ENCODE data around the gene KRT27.
"Not testable (repeated sequence)": the region's sequence is repeated elsewhere in the genome, so short reads cannot be mapped to it uniquely, and the experiment has no call there.

The KRT27 gene

DNA sequence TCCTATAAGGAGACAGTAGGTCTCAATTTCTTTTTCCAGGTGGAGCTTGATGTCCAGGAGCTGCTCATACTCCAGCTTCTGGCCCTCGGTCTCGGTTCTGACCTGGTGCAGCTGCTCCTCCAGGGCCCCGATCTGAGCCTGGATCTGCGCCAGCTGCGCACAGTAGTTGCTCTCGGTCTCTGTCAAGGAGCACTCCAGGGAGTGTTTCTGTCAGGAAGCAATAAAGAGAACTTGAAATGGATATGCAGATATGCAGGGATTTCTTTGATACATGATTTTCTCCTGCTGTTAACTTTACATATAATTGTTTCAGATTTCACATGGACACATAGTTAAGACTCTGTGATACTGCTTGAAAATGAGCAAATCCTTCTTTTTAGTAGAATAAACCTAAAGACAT, 32.0 kb downstream of the KRT27 start:
- no peak for FAIRE-seq

GRCh38 chr17:40748666-40749065, 33.7 kb downstream of the KRT27 start:
- FAIRE-seq: not testable (repeated sequence)

GRCh38 chr17:40738553-40738952, 43.8 kb downstream of the KRT27 start:
- no peak for FAIRE-seq

DNA sequence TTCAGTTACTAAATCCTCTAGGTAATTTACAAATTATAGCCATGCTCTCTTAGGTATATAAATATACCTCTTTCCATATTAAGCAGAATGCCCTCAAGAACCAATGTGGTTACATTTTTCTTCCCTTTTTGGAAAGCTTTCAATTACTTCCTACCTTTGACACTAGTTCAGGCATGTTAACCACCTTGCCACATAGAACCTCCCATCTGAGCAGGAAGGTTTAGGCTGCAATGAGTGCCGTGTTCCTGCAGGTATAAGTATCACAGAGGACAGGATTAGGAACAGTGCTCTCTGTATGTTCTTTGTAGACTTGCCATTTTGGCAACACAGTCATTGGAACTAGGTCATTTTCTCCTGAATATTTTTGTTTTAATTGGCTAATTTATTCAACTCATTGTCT, 47.3 kb downstream of the KRT27 start:
- FAIRE-seq: no peak

DNA sequence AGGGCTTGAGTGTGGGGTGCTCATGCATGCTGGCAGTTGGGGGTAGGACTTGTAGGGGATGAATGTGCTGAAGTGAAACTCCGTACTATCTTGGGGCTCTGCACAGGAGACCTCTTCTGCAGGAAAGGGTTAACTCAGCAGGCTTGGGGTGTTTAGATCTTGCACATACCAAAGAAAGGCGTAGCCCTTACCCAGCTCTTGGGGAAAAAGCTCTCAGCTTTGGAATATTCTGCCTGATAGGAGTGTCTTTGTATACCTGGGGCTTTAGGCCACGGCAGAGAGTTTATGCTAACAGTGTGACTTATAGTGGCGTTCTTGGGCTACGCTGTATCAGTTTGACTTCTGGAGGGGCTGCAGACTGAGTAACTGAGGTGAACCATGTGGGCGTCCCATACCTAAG, 48.3 kb downstream of the KRT27 start:
- no peak for FAIRE-seq

DNA sequence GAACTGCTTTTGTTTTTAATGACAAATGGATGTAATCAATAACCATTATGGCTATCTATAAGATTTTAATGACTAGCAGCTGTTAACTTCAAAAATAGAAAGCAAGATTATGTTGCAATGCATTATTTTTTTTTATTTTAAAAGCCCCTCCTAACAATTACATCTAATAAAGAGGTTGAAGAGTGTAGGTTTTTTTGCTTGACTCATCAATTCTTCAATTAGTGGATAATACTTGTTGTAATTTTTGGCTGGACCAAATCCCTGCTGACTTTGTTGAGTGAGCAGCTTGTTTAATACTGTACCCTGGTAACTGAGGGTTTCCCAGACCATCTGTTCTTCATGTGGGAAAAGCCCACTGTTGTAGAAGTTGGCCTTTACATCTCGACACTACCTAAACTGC, 51.4 kb downstream of the KRT27 start:
- no peak for FAIRE-seq

DNA sequence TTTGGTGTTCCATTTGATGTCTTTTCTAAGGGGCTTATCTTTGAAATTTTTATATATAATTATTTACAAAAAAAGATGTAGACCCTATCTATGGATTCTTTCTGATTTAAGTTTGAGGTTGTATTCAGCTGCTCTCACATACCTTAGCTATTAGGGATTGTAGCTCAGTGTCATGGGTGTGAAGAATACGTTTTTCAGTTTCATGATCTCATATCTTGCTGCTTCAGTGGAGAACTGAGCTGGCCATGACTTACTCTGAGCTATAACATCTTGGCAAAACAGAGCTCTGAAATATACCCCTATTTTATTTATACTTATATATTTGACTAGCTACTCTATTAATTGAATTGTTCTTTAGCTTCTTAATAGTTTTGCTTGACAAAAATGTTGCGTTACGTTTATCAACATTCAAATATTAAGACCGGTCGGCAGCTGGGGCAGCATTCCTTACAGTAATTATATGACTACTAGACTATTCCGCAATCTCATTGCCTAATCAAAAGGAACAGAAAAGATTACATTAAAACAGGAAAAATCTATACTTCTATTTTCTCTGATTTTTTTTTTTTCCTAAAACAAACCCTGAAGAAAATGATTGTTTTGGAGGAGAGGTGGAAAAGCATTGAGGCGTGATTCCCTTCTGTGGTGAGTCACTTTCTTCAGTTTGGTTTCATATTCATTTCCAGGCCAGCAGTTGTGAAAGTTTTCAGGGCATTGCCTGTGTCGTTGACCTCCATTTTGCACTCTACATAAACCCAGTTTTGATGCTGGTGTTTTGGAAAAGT, 54.7 kb downstream of the KRT27 start:
- no peak for FAIRE-seq

DNA sequence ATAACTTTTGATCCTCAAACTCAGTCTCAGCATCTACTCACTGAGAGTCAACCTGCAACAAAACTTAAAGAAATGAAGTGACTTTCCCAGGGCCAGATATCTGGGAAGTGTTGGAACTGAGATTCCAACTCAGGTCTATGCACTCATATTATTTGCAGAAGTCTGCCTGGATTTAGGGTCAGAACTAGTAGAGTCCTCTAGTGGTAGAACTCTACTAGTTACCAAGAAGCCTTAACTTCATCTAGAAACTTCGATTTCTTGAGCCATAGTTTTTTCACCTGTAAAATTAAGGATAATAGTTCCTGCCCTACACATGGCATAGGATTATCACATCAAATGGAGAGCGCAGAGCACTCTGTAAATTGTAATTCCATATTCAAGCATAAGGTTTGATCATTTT, 55.4 kb downstream of the KRT27 start:
- FAIRE-seq: peak; percentile 30
